Motor neuron (in vitro differentiated cells): Measurements from ENCODE around the gene RPL27A. TPM values are rescaled to one million over a fixed set of nuclear protein-coding genes. Genes with fewer than 3 reads are reported as not detected.

Experiments used
- ATAC-seq, 8 experiments: fragments of 200-7000 bp; cut with Tn5 transposase; replicated peaks in 6 of 8; 2 replicates each; pipeline ENCODE4 v1.8.0; 2021; ENCODE audit warnings: mild to moderate bottlenecking in 8 of 8, moderate library complexity in 8 of 8
- H3K27ac ChIP-seq, 2 donors: fragments of 250-450 bp; sonication (Bioruptor Pico); 2 replicates each; pipeline ENCODE4 v1.9.0; 2021; ENCODE audit warnings: antibody characterized with exemption in 2 of 2, mild to moderate bottlenecking in 2 of 2, moderate library complexity in 1 of 2
- H3K4me1 ChIP-seq, 2 donors: fragments of 250-450 bp; sonication (Bioruptor Pico); replicated peaks in 1 of 2; 2 replicates each; pipeline ENCODE4 v1.6.1; 2021; ENCODE audit warnings: antibody characterized with exemption in 2 of 2, mild to moderate bottlenecking in 2 of 2, moderate library complexity in 1 of 2
- H3K4me3 ChIP-seq, 5 donors: fragments of 250-450 bp; sonication (Bioruptor Pico); 2 replicates each; pipeline ENCODE4 v1.9.0; 2021; ENCODE audit warnings: antibody characterized with exemption in 5 of 5, mild to moderate bottlenecking in 5 of 5, moderate library complexity in 4 of 5
- WGBS, 10 experiments: fragments of 450-650 bp; shearing (Covaris generic); methylation state at CpG; one replicate each; pipeline ENCODE4 v1.0.0; 2022; 5-methylcytosine and 5-hydroxymethylcytosine counted together
- in situ Hi-C, 9 experiments: fragments of 400-800 bp; cut with MboI; loops; one replicate each; pipeline ENCODE4 v1.15.0; 2021; ENCODE audit warnings: low sequenced_read_pairs in 9 of 9, low pct_unique_long_range_greater_than_20kb in 2 of 9; ENCODE audit not compliant: unreplicated experiment in 9 of 9
- total RNA-seq, 8 experiments: library from RNA; unstranded; fragments of 300-600 nt; gene quantifications; 2 replicates each; pipeline versions ENCODE4 v1.2.3 to v1.2.4, GENCODE V29; 2022

RPL27A gene
- total RNA-seq, 8 experiments from 2014 or later = 1,442 to 2,444 (median 1,804) TPM

- peaks cover 0 to 9% of the 10 kb centered on the region in 2 donors for H3K4me1 ChIP-seq
- no peak overlapping the region for H3K27ac ChIP-seq
- H3K4me3 ChIP-seq = no peak overlapping the region
- in situ Hi-C loops = no loop called here
- ATAC-seq = peak in 3 of 8 experiments; percentile 80 to 92 (median 92)
- 29 to 100% (median 97%) methylated on average over 1 to 3 of the region's 3 CpGs; no CpG with 5 or more reads in 4 of the 10 experiments for WGBS, 10 experiments
Measured at GRCh38 chr11:8731647-8732323, 49.2 kb downstream of the RPL27A start.

- 20 to 100% (median 87%) methylated on average over 1 to 3 of the region's 3 CpGs; no CpG with 5 or more reads in 3 of the 10 experiments for WGBS, 10 experiments
- no peak overlapping the region for H3K4me3 ChIP-seq
- H3K27ac ChIP-seq = no peak overlapping the region
- peaks cover 0 to 9% of the 10 kb centered on the region in 2 donors for H3K4me1 ChIP-seq
- in situ Hi-C loops = no loop called here
- peak in 3 of 8 experiments; percentile 54 to 79 (median 71) for ATAC-seq
Measured at GRCh38 chr11:8732324-8732670, 49.7 kb downstream of the RPL27A start.

- ATAC-seq = peak in 3 of 8 experiments; percentile 5 to 26 (median 11)
- Histone ChIP-seq H3K4me1 (peaks cover 0 to 9% of the 10 kb centered on the region in 2 donors), H3K27ac (no peak overlapping the region), H3K4me3 (no peak overlapping the region)
- 0 to 97% (median 76%) methylated on average over 1 to 6 of the region's 7 CpGs; no CpG with 5 or more reads in 4 of the 10 experiments for WGBS, 10 experiments
- in situ Hi-C loops = no loop called here
Measured at GRCh38 chr11:8732748-8733241, 50.2 kb downstream of the RPL27A start.

- no peak for ATAC-seq
Measured at GRCh38 chr11:8733852-8734251, 51.3 kb downstream of the RPL27A start.

DNA sequence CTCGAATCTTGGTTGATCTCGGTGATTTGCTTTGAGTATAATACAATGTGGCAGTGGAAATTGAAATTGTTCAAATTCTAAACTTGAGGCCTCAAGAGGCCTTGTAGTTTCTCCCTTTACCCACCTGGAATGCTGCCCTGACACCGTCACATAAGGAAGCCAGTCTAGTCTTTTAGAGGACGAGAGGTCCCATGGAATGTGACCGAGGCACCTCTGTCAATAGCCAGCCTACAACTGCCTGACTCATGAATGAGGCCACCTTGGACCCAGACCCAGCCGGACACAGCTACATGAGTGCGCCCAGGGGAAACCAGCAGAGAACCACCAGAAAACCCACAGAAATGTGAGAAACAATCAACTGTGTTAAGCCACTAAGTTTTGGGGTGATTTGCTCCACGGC lies 52.5 kb downstream of the RPL27A start:
- no peak for ATAC-seq
- 67 to 100% (median 93%) methylated on average over 1 to 7 of the region's 8 CpGs; no CpG with 5 or more reads in 4 of the 10 experiments for WGBS, 10 experiments

More at GRCh38 chr11:8733852-8734251, 51.3 kb downstream of the RPL27A start:
- 100% methylated on average over 2 of the region's 2 CpGs; no CpG with 5 or more reads in 7 of the 10 experiments for WGBS, 10 experiments
- peaks cover 0 to 5% of the 10 kb centered on the region in 2 donors for H3K4me1 ChIP-seq
- no peak overlapping the region for H3K4me3 ChIP-seq
- in situ Hi-C loops = no loop called here
- no peak overlapping the region for H3K27ac ChIP-seq

DNA sequence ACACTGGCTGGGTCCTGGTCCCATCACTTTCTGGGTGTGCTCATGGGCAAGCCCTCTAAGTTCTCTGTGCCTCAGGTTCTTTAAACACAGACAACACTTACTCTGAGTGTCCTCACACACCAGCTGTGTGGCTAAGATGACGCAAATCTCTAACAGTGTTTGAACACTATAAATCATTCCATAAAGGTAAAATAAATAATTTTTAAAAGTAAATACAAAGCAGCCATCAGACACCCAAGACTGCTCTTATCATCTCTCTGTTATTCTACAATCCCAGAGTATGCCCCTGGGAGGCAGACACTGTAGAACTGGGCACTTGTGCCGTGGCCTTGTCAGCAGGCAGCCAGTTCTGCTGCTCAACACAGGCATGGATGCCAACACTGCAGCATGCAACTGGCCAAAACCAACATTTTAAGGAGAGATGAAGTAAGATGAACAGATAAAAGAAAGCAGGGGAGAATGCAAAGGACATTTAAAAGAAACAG lies 56.8 kb downstream of the RPL27A start:
- 100% methylated on average over 1 to 2 of the region's 2 CpGs; no CpG with 5 or more reads in 2 of the 10 experiments for WGBS, 10 experiments
- Histone ChIP-seq H3K4me1 (no peaks in the 10 kb centered on the region), H3K4me3 (no peak overlapping the region), H3K27ac (no peak overlapping the region)
- in situ Hi-C loops = no loop called here
- ATAC-seq = peak in 1 of 8 experiments; percentile 18

More for the DNA sequence above, 52.5 kb downstream of the RPL27A start:
- Histone ChIP-seq H3K4me1 (no peaks in the 10 kb centered on the region), H3K27ac (no peak overlapping the region), H3K4me3 (no peak overlapping the region)
- in situ Hi-C loops = no loop called here

Other genes with a start within 250 kb of the RPL27A start
- 10 to 100 TPM in 5 of 8 experiments, 1 to 10 TPM in 1, under 1 TPM in 2; 0.61 to 67.5 (median 16.8) TPM for gene STK33, start 88.6 kb upstream of the RPL27A start, total RNA-seq
- 10 to 100 TPM in 4 of 8 experiments, 1 to 10 TPM in 4; 3.5 to 25.7 (median 10.1) TPM for gene TRIM66, start 127 bp upstream of the RPL27A start, total RNA-seq
- gene AKIP1, start 228.4 kb downstream of the RPL27A start, total RNA-seq = 10 to 100 TPM; 22.3 to 45.6 (median 29.7) TPM